H1 (cell line): ENCODE data around the gene HSD3B1. TPM values are rescaled to one million over a fixed set of nuclear protein-coding genes. Genes with fewer than 3 reads are reported as not detected.

Experiments used
- CTCF ChIA-PET: fragments of 300-600 bp; sonication (Branson Sonifier 250); formaldehyde crosslinking; loops from one replicate; lab custom pipeline; 2021; ENCODE audit not compliant: partially characterized antibody; lab: Charles Lee
- POLR2A ChIA-PET: fragments of 300-600 bp; sonication (Branson Sonifier 250); formaldehyde crosslinking; loops from one replicate; lab custom pipeline; 2021; ENCODE audit warnings: inconsistent platforms; ENCODE audit not compliant: partially characterized antibody; lab: Charles Lee
- DNase-seq, 2 experiments: peaks; one replicate each; pipeline versions ENCODE4 v3.0.0 to v3.0.0-alpha.2; 2010 to 2022; ENCODE audit warnings: low spot score in 2 of 2, low read depth in 1 of 2, mixed read lengths in 1 of 2
- FAIRE-seq: peaks from 2 replicates; lab custom pipeline; 2011; peaks lifted over from hg19 to GRCh38; lab: Jason Lieb, UNC
- H2AFZ ChIP-seq: 2 replicates; pipeline ENCODE4 v1.8.1; 2012; ENCODE audit warnings: low read length, inconsistent platforms
- H2AK5ac ChIP-seq: 2 replicates; pipeline ENCODE4 v1.6.1; 2013; ENCODE audit warnings: low read depth, low read length
- H2BK120ac ChIP-seq: replicated peaks from 2 replicates; pipeline ENCODE3; 2013; ENCODE audit warnings: low read depth, low read length, inconsistent platforms
- H2BK12ac ChIP-seq: 2 replicates; pipeline ENCODE4 v1.6.1; 2013; ENCODE audit warnings: low read depth, low read length
- H2BK15ac ChIP-seq: 2 replicates; pipeline ENCODE4 v1.6.1; 2013; ENCODE audit warnings: low read length
- H2BK20ac ChIP-seq: 2 replicates; pipeline ENCODE4 v1.6.1; 2013; ENCODE audit warnings: low read length
- H2BK5ac ChIP-seq: 2 replicates; pipeline ENCODE4 v1.6.1; 2013; ENCODE audit warnings: low read depth, low read length
- H3K14ac ChIP-seq: 2 replicates; pipeline ENCODE4 v1.6.1; 2013; ENCODE audit warnings: inconsistent platforms; ENCODE audit not compliant: insufficient read length
- H3K18ac ChIP-seq: 2 replicates; pipeline ENCODE4 v1.6.1; 2013; ENCODE audit warnings: low read length; ENCODE audit errors: extremely low read depth
- H3K23ac ChIP-seq: 2 replicates; pipeline ENCODE4 v1.6.1; 2013; ENCODE audit warnings: inconsistent platforms; ENCODE audit not compliant: insufficient read length
- H3K23me2 ChIP-seq: 2 replicates; pipeline ENCODE4 v1.6.1; 2013; ENCODE audit warnings: low read depth, low read length
- H3K27ac ChIP-seq: 2 replicates; pipeline ENCODE4 v1.6.1; 2011; ENCODE audit warnings: low read depth, low read length, inconsistent platforms
- H3K27me3 ChIP-seq, 4 experiments: replicated peaks in 1 of 4; 1 replicate in 1 of 4; 2 replicates in 3 of 4; pipeline versions ENCODE4 v1.6.1 to v1.8.1; 2011 to 2013; ENCODE audit warnings: low read length in 3 of 4, mild to moderate bottlenecking in 3 of 4, inconsistent platforms in 2 of 4, mixed read lengths in 2 of 4, moderate library complexity in 1 of 4; ENCODE audit not compliant: control insufficient read depth in 3 of 4, insufficient read depth in 3 of 4; ENCODE audit errors: extremely low read depth in 1 of 4
- H3K36me3 ChIP-seq, 4 experiments: 2 replicates each; pipeline versions ENCODE4 v1.6.1 to v1.8.1; 2011 to 2013; ENCODE audit warnings: mild to moderate bottlenecking in 4 of 4, low read length in 3 of 4, moderate library complexity in 2 of 4, control low read depth in 1 of 4, inconsistent platforms in 1 of 4; ENCODE audit not compliant: insufficient read depth in 4 of 4, control insufficient read depth in 2 of 4
- H3K4ac ChIP-seq: replicated peaks from 2 replicates; pipeline ENCODE3; 2013; ENCODE audit warnings: low read length, low read depth, mixed read lengths, inconsistent platforms; ENCODE audit not compliant: insufficient read length
- H3K4me1 ChIP-seq, 4 experiments: replicated peaks in 1 of 4; 1 replicate in 1 of 4; 2 replicates in 3 of 4; pipeline versions ENCODE4 v1.6.1 to v1.8.1; 2011 to 2013; ENCODE audit warnings: low read length in 3 of 4, inconsistent platforms in 2 of 4, mixed read lengths in 1 of 4; ENCODE audit not compliant: insufficient read depth in 4 of 4, control insufficient read depth in 3 of 4
- H3K4me2 ChIP-seq, 2 experiments: 2 replicates each; pipeline versions ENCODE4 v1.6.1 to v1.8.1; 2011 to 2013; ENCODE audit warnings: low read depth in 2 of 2, low read length in 2 of 2, control low read depth in 1 of 2, inconsistent platforms in 1 of 2, mild to moderate bottlenecking in 1 of 2; ENCODE audit not compliant: insufficient read depth in 1 of 2
- H3K4me3 ChIP-seq, 4 experiments: fragments of 200-600, 300-600 bp in 1 of 4; sonication (generic), shearing (Covaris generic), sonication (Bioruptor Twin) in 1 of 4; 2 replicates each; pipeline versions ENCODE4 v1.5.1 to v1.8.1; 2011 to 2016; ENCODE audit warnings: low read length in 4 of 4, low read depth in 3 of 4, control low read depth in 2 of 4, inconsistent platforms in 2 of 4, mild to moderate bottlenecking in 2 of 4, mixed read lengths in 1 of 4, moderate library complexity in 1 of 4; ENCODE audit not compliant: insufficient read depth in 2 of 4; ENCODE audit errors: extremely low read depth in 1 of 4
- H3K56ac ChIP-seq: replicated peaks from 2 replicates; pipeline ENCODE3; 2013; ENCODE audit warnings: low read depth, mild to moderate bottlenecking, mixed read lengths, low read length, inconsistent platforms; ENCODE audit not compliant: insufficient read length
- H3K79me1 ChIP-seq: 2 replicates; pipeline ENCODE4 v1.6.1; 2013; ENCODE audit warnings: low read depth, low read length, control low read depth
- H3K79me2 ChIP-seq, 2 experiments: 2 replicates each; pipeline versions ENCODE4 v1.6.1 to v1.8.1; 2012 to 2013; ENCODE audit warnings: low read length in 2 of 2, mild to moderate bottlenecking in 2 of 2, inconsistent platforms in 1 of 2; ENCODE audit not compliant: insufficient read depth in 2 of 2, control insufficient read depth in 1 of 2
- H3K9ac ChIP-seq, 4 experiments: replicated peaks in 1 of 4; 1 replicate in 1 of 4; 2 replicates in 3 of 4; pipeline versions ENCODE4 v1.6.1 to v1.8.1; 2011 to 2013; ENCODE audit warnings: low read depth in 3 of 4, low read length in 3 of 4, control low read depth in 2 of 4, mild to moderate bottlenecking in 2 of 4, moderate library complexity in 2 of 4, inconsistent platforms in 1 of 4; ENCODE audit errors: extremely low read depth in 1 of 4
- H3K9me3 ChIP-seq, 2 experiments: 2 replicates each; pipeline versions ENCODE4 v1.6.1 to v1.8.1; 2012 to 2013; ENCODE audit warnings: mild to moderate bottlenecking in 2 of 2, moderate library complexity in 2 of 2, control low read depth in 1 of 2, inconsistent platforms in 1 of 2, low read depth in 1 of 2, low read length in 1 of 2, mixed read lengths in 1 of 2; ENCODE audit not compliant: insufficient read depth in 2 of 2
- H4K20me1 ChIP-seq, 2 experiments: replicated peaks in 1 of 2; 2 replicates each; pipeline versions ENCODE3 to v1.8.1; 2011 to 2013; ENCODE audit warnings: inconsistent platforms in 2 of 2, low read length in 2 of 2, mild to moderate bottlenecking in 1 of 2; ENCODE audit not compliant: insufficient read depth in 2 of 2, control insufficient read depth in 1 of 2
- H4K5ac ChIP-seq: 2 replicates; pipeline ENCODE4 v1.6.1; 2013; ENCODE audit warnings: low read length, low read depth, mixed read lengths, inconsistent platforms; ENCODE audit not compliant: insufficient read length
- H4K8ac ChIP-seq: 2 replicates; pipeline ENCODE4 v1.8.0; 2013; ENCODE audit warnings: mild to moderate bottlenecking, moderate library complexity, low read length, inconsistent platforms; ENCODE audit not compliant: insufficient read depth; ENCODE audit errors: extremely low read depth
- H4K91ac ChIP-seq: replicated peaks from 2 replicates; pipeline ENCODE3; 2013; ENCODE audit warnings: low read length, mixed read lengths, inconsistent platforms; ENCODE audit not compliant: insufficient read length
- ASH2L ChIP-seq: fragments of 200-600, 300-600 bp; sonication (generic); IDR thresholded peaks from one replicate; pipeline ENCODE4 v1.7.1; 2017; ENCODE audit warnings: low read length
- BCL11A ChIP-seq, 2 experiments: IDR thresholded peaks; one replicate each; pipeline ENCODE4 v1.6.1; 2011; ENCODE audit warnings: low read depth in 2 of 2, low read length in 2 of 2, mild to moderate bottlenecking in 2 of 2
- CBX5 ChIP-seq: fragments of 300-800, 300-1000 bp; sonication (generic); IDR thresholded peaks from 2 replicates; pipeline ENCODE4 v1.7.1; 2016; ENCODE audit warnings: antibody characterized with exemption, low read length, low read depth
- CBX8 ChIP-seq: fragments of 300-800, 300-1000 bp; sonication (generic); IDR thresholded peaks from 2 replicates; pipeline ENCODE4 v1.7.1; 2016; ENCODE audit warnings: low read depth, low read length, borderline replicate concordance
- CHD1 ChIP-seq: IDR thresholded peaks from 2 replicates; pipeline ENCODE4 v1.6.1; 2012; ENCODE audit warnings: low read depth, low read length, improper control_type of control experiment
- GTF2F1 ChIP-seq: IDR thresholded peaks from 2 replicates; pipeline ENCODE4 v1.6.1; 2012; ENCODE audit warnings: low read depth, low read length, improper control_type of control experiment, borderline replicate concordance
- HDAC6 ChIP-seq: IDR thresholded peaks from one replicate; pipeline ENCODE4 v1.7.1; 2012; ENCODE audit warnings: low read depth, mild to moderate bottlenecking, inconsistent platforms, low read length, moderate library complexity
- POU5F1 ChIP-seq: IDR thresholded peaks from 2 replicates; pipeline ENCODE4 v1.6.1; 2011; ENCODE audit warnings: low read depth, mild to moderate bottlenecking, low read length, moderate library complexity
- SIN3A ChIP-seq, 2 experiments: IDR thresholded peaks in 1 of 2; conservative IDR thresholded peaks in 1 of 2; 2 replicates each; pipeline ENCODE4 v1.6.1; 2011 to 2012; ENCODE audit warnings: low read length in 2 of 2, improper control_type of control experiment in 1 of 2, low read depth in 1 of 2, mild to moderate bottlenecking in 1 of 2
- SIRT6 ChIP-seq: IDR thresholded peaks from one replicate; pipeline ENCODE4 v1.7.1; 2012; ENCODE audit warnings: low read length, inconsistent platforms
- SIX5 ChIP-seq: IDR thresholded peaks from 2 replicates; pipeline ENCODE4 v1.6.1; 2011; ENCODE audit warnings: mild to moderate bottlenecking, low read depth, low read length
- SUZ12 ChIP-seq: fragments of 200-600 bp; sonication (generic); IDR thresholded peaks from 2 replicates; pipeline ENCODE4 v1.6.1; 2012; ENCODE audit warnings: mild to moderate bottlenecking, inconsistent platforms, low read length, moderate library complexity, mixed read lengths
- TCF12 ChIP-seq: IDR thresholded peaks from 2 replicates; pipeline ENCODE4 v1.6.1; 2011; ENCODE audit warnings: low read depth, mild to moderate bottlenecking, low read length
- TEAD4 ChIP-seq: IDR thresholded peaks from 2 replicates; pipeline ENCODE4 v1.6.1; 2012; ENCODE audit warnings: low read depth, low read length, inconsistent platforms, mixed read lengths
- WGBS, 2 experiments: shearing (Covaris generic) in 1 of 2; methylation state at CpG; one replicate each; pipeline versions ENCODE4 v1.1.6 to v1.1.7; 2013 to 2015; ENCODE audit warnings: low lambda C conversion rate in 2 of 2, mixed read lengths in 2 of 2, inconsistent platforms in 1 of 2, low coverage in 1 of 2, missing lambda C conversion rate in 1 of 2; ENCODE audit not compliant: insufficient replicate concordance in 2 of 2, insufficient coverage in 1 of 2, insufficient read length in 1 of 2; ENCODE audit errors: extremely low coverage in 1 of 2, missing lambda C conversion rate in 1 of 2; 5-methylcytosine and 5-hydroxymethylcytosine counted together
- polyA plus RNA-seq, 7 experiments: library from polyadenylated mRNA; depleted of rRNA in 3 of 7; stranded (reverse) in 5 of 7; unstranded in 2 of 7; fragments of >200 nt in 5 of 7; fragments of 200-250 nt in 2 of 7; gene quantifications; 1 replicate in 5 of 7; 2 replicates in 1 of 7; 4 replicates in 1 of 7; pipeline versions ENCODE4 v1.2.1 to v1.2.3, GENCODE V29; 2011 to 2013; ENCODE audit warnings: missing spikeins in 2 of 7, mixed read lengths in 2 of 7
- total RNA-seq: library from RNA; stranded (reverse); fragmentation: NEBNext Ultra II Directional; extraction: Animal tissue kit (Norgen Biotek cat#: 25700); gene quantifications from 2 replicates; pipeline ENCODE4 v1.2.1, GENCODE V29; 2021

The HSD3B1 gene
- total and polyA plus RNA-seq, 2 of the 8 experiments (the other 6 are each of a cell fraction or from before 2014, with no cell fraction given): not detected

GRCh38 chr1:119470958-119471357 is 36.1 kb upstream of the HSD3B1 start:
- Histone ChIP-seq H3K27me3 (peaks cover 0 to 2% (median 0%) of the 10 kb centered on the region in 4 experiments; a peak in 1 of 7 replicates), H4K91ac (no peak overlapping the region), H3K9me3 (no peaks in the 10 kb centered on the region), H3K27ac (no peak overlapping the region), H2BK12ac (no peak overlapping the region), H3K4me3 (no peak overlapping the region), H2BK15ac (no peak overlapping the region), H2AK5ac (no peak overlapping the region), H3K9ac (no peak overlapping the region), H2AFZ (no peak overlapping the region), H3K23ac (no peak overlapping the region), H3K14ac (no peak overlapping the region), H3K56ac (no peak overlapping the region), H4K20me1 (no peaks in the 10 kb centered on the region), H2BK120ac (no peak overlapping the region), H3K23me2 (no peaks in the 10 kb centered on the region), H3K18ac (no peak overlapping the region), H4K5ac (no peak overlapping the region), H3K4me1 (peaks cover 0 to under 1% (median under 1%) of the 10 kb centered on the region in 4 experiments; a peak in 1 of 7 replicates), H3K79me2 (no peaks in the 10 kb centered on the region), H4K8ac (peak overlapping the region; percentile 7; the same call in 1 of the 2 replicates), H2BK20ac (no peak overlapping the region), H3K79me1 (no peaks in the 10 kb centered on the region), H3K4ac (no peak overlapping the region), H2BK5ac (no peak overlapping the region)
- POLR2A ChIA-PET: no interaction called here
- DNase-seq (no peak), FAIRE-seq (no peak)
- TF ChIP-seq GTF2F1: no peak
- TF ChIP-seq ASH2L: no peak
- no peak for TF ChIP-seq CHD1
- TF ChIP-seq TCF12: no peak
- no peak for TF ChIP-seq CBX8
- TF ChIP-seq BCL11A (IDR thresholded peaks at IDR 0.05; ENCODE audit: low read depth in 2 of 2, low read length in 2 of 2): no peak
- no peak for TF ChIP-seq HDAC6
- TF ChIP-seq TEAD4: no peak
- no peak for TF ChIP-seq POU5F1
- TF ChIP-seq SIN3A (conservative IDR thresholded peaks at IDR 0.05 in 1 of 2, IDR thresholded peaks at IDR 0.05 in 1 of 2; ENCODE audit: low read depth in 1 of 2, low read length in 2 of 2): no peak
- TF ChIP-seq SIRT6: no peak
- TF ChIP-seq SUZ12: no peak
- TF ChIP-seq CBX5: no peak
- no peak for TF ChIP-seq SIX5
- TF ChIP-seq, all 59 proteins: peak for 0
- no peaks in the 10 kb centered on the region for H3K36me3 ChIP-seq
- no peak overlapping the region for H3K4me2 ChIP-seq
- 91% methylated on average over 7 of the region's 7 CpGs; no CpG with 5 or more reads in 1 of the 2 experiments for WGBS, 2 experiments
- CTCF ChIA-PET: interaction anchor here (1.8 to 3.2 kb wide), 2 partner anchors 19 to 74 kb away, joined by 7 to 10 read pairs; no protein-coding TSS in a partner anchor
